Smooth muscle cell (in vitro differentiated cells): ENCODE results near the gene URI1. TPM values are rescaled to one million over a fixed set of nuclear protein-coding genes. Genes with fewer than 3 reads are reported as not detected.

Experiments used
- DNase-seq: peaks from one replicate; lab custom pipeline; 2025; ENCODE audit not compliant: unreplicated experiment; lab: John Stamatoyannopoulos, UW
- H2AFZ ChIP-seq: fragments of 200-600 bp; sonication (generic); 2 replicates; pipeline ENCODE4 v1.6.0; 2016; ENCODE audit warnings: antibody characterized with exemption, low read depth, mild to moderate bottlenecking
- H3F3A ChIP-seq: fragments of 200-600 bp; sonication (generic); 2 replicates; pipeline ENCODE4 v1.6.0; 2017; ENCODE audit warnings: antibody characterized with exemption, low read depth
- H3K27ac ChIP-seq: fragments of 200-600 bp; sonication (generic); 2 replicates; pipeline ENCODE4 v1.5.1; 2016; ENCODE audit warnings: low read depth, mild to moderate bottlenecking
- H3K27me3 ChIP-seq: fragments of 200-600 bp; sonication (generic); 2 replicates; pipeline ENCODE4 v1.6.1; 2016; ENCODE audit warnings: low read depth, mild to moderate bottlenecking
- H3K36me3 ChIP-seq: fragments of 200-600 bp; sonication (generic); 2 replicates; pipeline ENCODE4 v1.5.1; 2016; ENCODE audit warnings: low read depth
- H3K4me1 ChIP-seq: fragments of 200-600 bp; sonication (generic); 2 replicates; pipeline ENCODE4 v1.5.1; 2016; ENCODE audit warnings: low read depth
- H3K4me2 ChIP-seq: fragments of 200-600 bp; sonication (generic); 2 replicates; pipeline ENCODE4 v1.6.0; 2016; ENCODE audit warnings: mild to moderate bottlenecking
- H3K4me3 ChIP-seq: fragments of 200-600 bp; sonication (generic); 2 replicates; pipeline ENCODE4 v1.5.1; 2016; ENCODE audit warnings: mild to moderate bottlenecking
- H3K79me2 ChIP-seq: fragments of 200-600 bp; sonication (generic); 2 replicates; pipeline ENCODE4 v1.6.0; 2016; ENCODE audit warnings: low read depth, mild to moderate bottlenecking
- H3K9ac ChIP-seq: fragments of 200-600 bp; sonication (generic); 2 replicates; pipeline ENCODE4 v1.6.0; 2016; ENCODE audit warnings: low read depth
- H3K9me3 ChIP-seq: fragments of 200-600 bp; sonication (generic); replicated peaks from 2 replicates; pipeline ENCODE4 v1.5.1; 2016; ENCODE audit warnings: low read depth
- H4K20me1 ChIP-seq: fragments of 200-600 bp; sonication (generic); 2 replicates; pipeline ENCODE4 v1.6.0; 2016; ENCODE audit warnings: low read depth
- CTCF ChIP-seq: fragments of 200-600 bp; sonication (generic); IDR thresholded peaks from 2 replicates; pipeline ENCODE4 v1.5.1; 2017; ENCODE audit warnings: borderline replicate concordance, mild to moderate bottlenecking, antibody characterized with exemption; ENCODE audit not compliant: insufficient read depth, poor library complexity, severe bottlenecking
- WGBS: methylation state at CpG from one replicate; pipeline ENCODE4 v1.1.7; 2016; ENCODE audit warnings: low lambda C conversion rate; 5-methylcytosine and 5-hydroxymethylcytosine counted together
- polyA plus RNA-seq: library from polyadenylated mRNA; unstranded; fragments of >200 nt; fragmentation: Nextera tagmentation; extraction: Ambion mirVana; gene quantifications from 2 replicates; pipeline ENCODE4 v1.2.1, GENCODE V29; 2016
- total RNA-seq: library from RNA; depleted of rRNA; stranded (reverse); fragments of >200 nt; gene quantifications from 2 replicates; pipeline ENCODE4 v1.2.3, GENCODE V29; 2014

The URI1 gene
- total and polyA plus RNA-seq, 2 experiments from 2014 or later: 39.3 to 47.6 TPM

GRCh38 chr19:30060531-30061222 lies 118.6 kb downstream of the URI1 start:
- H3K36me3 ChIP-seq: no peaks in the 10 kb centered on the region
- no peak overlapping the region for H3K4me3 ChIP-seq
- no peak for DNase-seq
- no peak for TF ChIP-seq CTCF
- H3K4me1 ChIP-seq: no peaks in the 10 kb centered on the region
- H3F3A ChIP-seq: no peaks in the 10 kb centered on the region
- H4K20me1 ChIP-seq: no peaks in the 10 kb centered on the region
- no peak overlapping the region for H3K27ac ChIP-seq
- WGBS: 80% methylated on average over 13 of the region's 13 CpGs
- no peak overlapping the region for H3K9ac ChIP-seq
- H2AFZ ChIP-seq: no peak overlapping the region
- H3K27me3 ChIP-seq: no peaks in the 10 kb centered on the region
- H3K79me2 ChIP-seq: no peaks in the 10 kb centered on the region
- no peak overlapping the region for H3K4me2 ChIP-seq
- H3K9me3 ChIP-seq: no peaks in the 10 kb centered on the region

- H3K9ac ChIP-seq: no peak overlapping the region
- no peak for DNase-seq
- no peaks in the 10 kb centered on the region for H3K79me2 ChIP-seq
- H3K9me3 ChIP-seq: no peaks in the 10 kb centered on the region
- no peaks in the 10 kb centered on the region for H3F3A ChIP-seq
- H4K20me1 ChIP-seq: no peaks in the 10 kb centered on the region
- no peak overlapping the region for H2AFZ ChIP-seq
- no peaks in the 10 kb centered on the region for H3K27me3 ChIP-seq
- no peaks in the 10 kb centered on the region for H3K36me3 ChIP-seq
- no peaks in the 10 kb centered on the region for H3K4me1 ChIP-seq
- H3K27ac ChIP-seq: no peak overlapping the region
- no peak overlapping the region for H3K4me2 ChIP-seq
- TF ChIP-seq CTCF: no peak
- 90% methylated on average over 26 of the region's 26 CpGs for WGBS
- no peak overlapping the region for H3K4me3 ChIP-seq
Measured at GRCh38 chr19:30061223-30062064, 119.4 kb downstream of the URI1 start.

- H3K79me2 ChIP-seq: no peaks in the 10 kb centered on the region
Measured at GRCh38 chr19:30062065-30062906, 120.2 kb downstream of the URI1 start.

More at GRCh38 chr19:30062065-30062906, 120.2 kb downstream of the URI1 start:
- Histone ChIP-seq H2AFZ (no peak overlapping the region), H3K9me3 (no peaks in the 10 kb centered on the region), H4K20me1 (no peaks in the 10 kb centered on the region), H3K36me3 (no peaks in the 10 kb centered on the region), H3K4me1 (no peaks in the 10 kb centered on the region), H3K4me2 (no peak overlapping the region), H3K9ac (no peak overlapping the region), H3F3A (no peaks in the 10 kb centered on the region), H3K4me3 (no peak overlapping the region), H3K27me3 (no peaks in the 10 kb centered on the region), H3K27ac (no peak overlapping the region)
- 94% methylated on average over 16 of the region's 16 CpGs for WGBS
- DNase-seq: no peak
- TF ChIP-seq CTCF: no peak
